ENCODE measurements around the gene KCNQ1OT1.

KCNQ1OT1 gene

DNA sequence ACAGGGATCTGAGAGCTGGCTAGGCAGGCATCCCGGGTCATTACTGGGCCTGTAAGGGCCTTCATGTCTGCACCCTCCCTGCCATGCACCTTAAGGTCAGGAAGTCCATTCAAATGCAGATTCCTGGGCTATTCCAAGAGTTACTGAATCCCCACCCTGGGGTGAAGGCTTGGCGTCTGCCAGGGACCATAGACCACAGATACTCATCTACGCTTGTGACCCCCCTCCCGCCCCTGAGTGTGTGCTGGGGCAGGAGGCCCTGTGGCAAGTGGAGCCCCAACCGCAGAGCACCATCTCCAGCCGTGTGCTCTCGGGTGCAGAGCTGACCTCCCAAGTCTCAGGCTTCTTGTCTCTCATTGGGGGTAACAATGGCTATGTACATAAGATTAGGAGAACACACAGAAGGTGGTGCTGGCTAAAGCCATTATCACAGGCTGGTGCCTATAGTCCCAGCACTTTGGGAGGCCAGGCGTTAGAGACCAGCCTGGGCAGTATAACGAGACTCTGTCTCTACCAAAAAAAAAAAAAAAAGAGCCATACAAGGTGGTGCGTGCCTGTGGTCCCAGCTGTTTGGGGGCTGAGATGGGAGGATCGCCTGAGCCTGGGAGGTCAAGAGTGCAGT lies 19.1 kb upstream of the KCNQ1OT1 start:
- H3K4me3 ChIP-seq (ENCODE audit: control insufficient read depth, low read depth, low read length) = no peak overlapping the region
- no peak for DNase-seq (ENCODE audit: low read depth)
- TF ChIP-seq, protein P1, sequence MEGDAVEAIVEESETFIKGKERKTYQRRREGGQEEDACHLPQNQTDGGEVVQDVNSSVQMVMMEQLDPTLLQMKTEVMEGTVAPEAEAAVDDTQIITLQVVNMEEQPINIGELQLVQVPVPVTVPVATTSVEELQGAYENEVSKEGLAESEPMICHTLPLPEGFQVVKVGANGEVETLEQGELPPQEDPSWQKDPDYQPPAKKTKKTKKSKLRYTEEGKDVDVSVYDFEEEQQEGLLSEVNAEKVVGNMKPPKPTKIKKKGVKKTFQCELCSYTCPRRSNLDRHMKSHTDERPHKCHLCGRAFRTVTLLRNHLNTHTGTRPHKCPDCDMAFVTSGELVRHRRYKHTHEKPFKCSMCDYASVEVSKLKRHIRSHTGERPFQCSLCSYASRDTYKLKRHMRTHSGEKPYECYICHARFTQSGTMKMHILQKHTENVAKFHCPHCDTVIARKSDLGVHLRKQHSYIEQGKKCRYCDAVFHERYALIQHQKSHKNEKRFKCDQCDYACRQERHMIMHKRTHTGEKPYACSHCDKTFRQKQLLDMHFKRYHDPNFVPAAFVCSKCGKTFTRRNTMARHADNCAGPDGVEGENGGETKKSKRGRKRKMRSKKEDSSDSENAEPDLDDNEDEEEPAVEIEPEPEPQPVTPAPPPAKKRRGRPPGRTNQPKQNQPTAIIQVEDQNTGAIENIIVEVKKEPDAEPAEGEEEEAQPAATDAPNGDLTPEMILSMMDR (IDR thresholded peaks at IDR 0.05; ENCODE audit: control insufficient read depth, insufficient read depth, low read depth, low read length, missing control alignments) = no peak

DNA sequence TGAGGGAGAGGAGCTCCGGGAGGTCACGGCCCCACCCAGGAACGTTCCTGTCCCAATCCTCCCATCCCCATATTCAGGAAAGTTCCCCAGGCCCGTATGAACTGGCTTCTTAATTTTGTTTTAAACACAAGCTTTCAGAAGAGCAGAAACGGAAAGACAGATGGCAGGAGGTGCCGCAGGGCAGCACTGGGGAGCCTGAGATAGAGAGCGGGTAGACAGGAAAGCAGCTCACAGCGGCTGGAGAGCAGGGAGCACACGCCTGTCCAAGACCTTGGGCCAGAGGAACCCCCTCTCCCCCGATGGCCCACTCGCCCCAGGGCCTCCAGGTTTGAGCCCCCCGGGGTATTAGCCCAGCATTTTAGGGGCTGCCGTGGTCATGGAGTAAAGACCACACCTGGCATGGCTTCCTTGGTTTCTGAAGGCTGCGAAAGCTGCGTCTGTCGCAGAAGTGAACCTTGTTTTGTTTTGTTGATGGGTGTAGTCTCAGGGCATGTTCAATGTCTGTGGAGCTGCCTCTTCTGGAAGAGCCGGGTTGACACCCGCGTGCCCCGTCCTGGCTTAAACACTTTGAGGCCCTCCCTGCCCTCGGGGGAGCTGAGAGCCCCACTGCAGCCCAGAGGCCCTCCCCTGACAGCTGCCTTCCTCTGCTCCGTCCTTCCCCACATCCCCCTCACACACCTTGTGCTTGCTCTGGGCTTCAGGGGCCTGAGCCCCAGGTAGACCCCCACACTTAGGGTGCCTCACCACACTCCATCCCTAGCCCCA lies 17.9 kb upstream of the KCNQ1OT1 start:
- DNase-seq (ENCODE audit: low read depth) = no peak
- TF ChIP-seq, protein P1 (IDR thresholded peaks at IDR 0.05; ENCODE audit: control insufficient read depth, insufficient read depth, low read depth, low read length, missing control alignments) = no peak
- H3K4me3 ChIP-seq (ENCODE audit: control insufficient read depth, low read depth, low read length) = no peak overlapping the region

GRCh38 chr11:2716376-2717095 lies 16.7 kb upstream of the KCNQ1OT1 start:
- TF ChIP-seq, protein P1 (IDR thresholded peaks at IDR 0.05; ENCODE audit: control insufficient read depth, insufficient read depth, low read depth, low read length, missing control alignments) = no peak
- DNase-seq (ENCODE audit: low read depth) = no peak
- no peak overlapping the region for H3K4me3 ChIP-seq (ENCODE audit: control insufficient read depth, low read depth, low read length)

DNA sequence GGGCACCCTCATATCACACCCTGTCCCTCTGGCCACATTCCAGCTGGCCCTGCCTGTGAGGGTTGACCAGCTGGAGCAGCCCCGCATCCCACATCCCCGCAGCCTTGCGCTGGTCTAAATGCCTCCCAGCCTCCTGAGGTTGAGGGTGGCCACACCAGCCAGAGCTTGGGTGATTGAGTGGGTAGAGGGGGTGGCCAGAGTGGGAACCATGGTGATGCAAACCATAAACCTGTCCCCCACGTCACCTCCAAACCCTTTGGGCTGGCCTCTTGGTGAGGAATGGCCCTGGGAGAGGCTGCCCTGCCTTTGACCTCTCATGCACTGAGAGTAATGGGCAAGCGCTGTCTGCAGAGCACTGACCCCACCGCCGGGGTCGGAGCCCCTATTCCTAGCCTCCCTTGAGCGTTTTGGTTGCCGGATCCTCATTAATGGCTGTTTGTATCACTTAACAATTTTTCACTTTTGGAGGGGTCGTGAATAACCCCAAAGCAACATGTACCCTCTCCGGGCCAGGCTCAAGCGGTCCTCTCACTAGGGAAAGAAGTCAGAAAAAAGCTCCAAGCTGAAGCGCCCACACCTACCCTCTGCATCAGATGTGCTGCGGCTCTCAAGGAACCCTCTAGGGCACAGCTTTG lies 16.0 kb upstream of the KCNQ1OT1 start:
- TF ChIP-seq, protein P1 (IDR thresholded peaks at IDR 0.05; ENCODE audit: control insufficient read depth, insufficient read depth, low read depth, low read length, missing control alignments) = no peak
- DNase-seq (ENCODE audit: low read depth) = no peak
- H3K4me3 ChIP-seq (ENCODE audit: control insufficient read depth, low read depth, low read length) = no peak overlapping the region

DNA sequence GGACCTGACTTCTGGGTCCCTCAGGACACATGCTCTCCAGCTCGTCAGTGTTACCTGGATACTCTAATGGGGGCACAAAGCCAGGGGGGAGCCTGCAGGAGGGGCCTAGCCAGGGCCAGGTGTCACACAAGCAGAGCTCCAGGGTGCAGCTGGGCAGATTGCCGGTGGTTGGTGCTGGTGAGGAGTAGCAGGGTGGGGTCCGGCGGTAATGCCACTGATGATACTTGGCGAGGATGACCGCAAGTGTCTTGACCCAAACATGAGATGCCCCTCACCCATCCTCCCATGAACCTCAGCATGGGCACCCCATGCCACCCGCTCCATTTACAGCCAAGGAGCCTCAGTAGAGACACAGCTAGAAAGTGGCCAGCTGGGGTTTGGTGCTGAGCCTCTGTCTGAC lies 15.1 kb upstream of the KCNQ1OT1 start:
- H3K4me3 ChIP-seq (ENCODE audit: control insufficient read depth, low read depth, low read length) = no peak overlapping the region
- DNase-seq (ENCODE audit: low read depth) = no peak
- TF ChIP-seq, protein P1 (IDR thresholded peaks at IDR 0.05; ENCODE audit: control insufficient read depth, insufficient read depth, low read depth, low read length, missing control alignments) = no peak

DNA sequence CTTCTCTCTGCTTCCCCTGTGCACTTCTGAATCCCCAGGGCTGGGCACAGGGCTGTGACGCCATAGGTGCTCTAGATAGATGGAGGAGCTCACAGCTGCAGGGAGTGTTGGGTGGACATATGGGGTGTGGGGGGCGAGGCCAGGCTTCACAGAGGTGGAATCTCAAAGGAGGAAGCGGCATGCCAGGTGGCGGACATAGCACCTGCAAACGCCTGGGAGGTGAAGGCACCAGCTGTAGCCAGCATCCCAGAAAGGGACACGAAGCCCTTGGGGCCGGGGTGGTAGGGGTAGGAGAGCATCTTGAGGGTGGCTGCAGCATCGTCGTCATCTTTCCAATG lies 14.6 kb upstream of the KCNQ1OT1 start:
- TF ChIP-seq, protein P1 (IDR thresholded peaks at IDR 0.05; ENCODE audit: control insufficient read depth, insufficient read depth, low read depth, low read length, missing control alignments) = no peak
- no peak for DNase-seq (ENCODE audit: low read depth)

More for the DNA sequence above, 14.6 kb upstream of the KCNQ1OT1 start:
- no peak overlapping the region for H3K4me3 ChIP-seq (ENCODE audit: control insufficient read depth, low read depth, low read length)

Measured in AG09309 (cell line).